NCI-H69 (cell line): ENCODE results near the gene RORB.

Source experiments
- DNase-seq: peaks from one replicate; lab custom pipeline; 2025; lab: John Stamatoyannopoulos, UW

RORB gene

DNA sequence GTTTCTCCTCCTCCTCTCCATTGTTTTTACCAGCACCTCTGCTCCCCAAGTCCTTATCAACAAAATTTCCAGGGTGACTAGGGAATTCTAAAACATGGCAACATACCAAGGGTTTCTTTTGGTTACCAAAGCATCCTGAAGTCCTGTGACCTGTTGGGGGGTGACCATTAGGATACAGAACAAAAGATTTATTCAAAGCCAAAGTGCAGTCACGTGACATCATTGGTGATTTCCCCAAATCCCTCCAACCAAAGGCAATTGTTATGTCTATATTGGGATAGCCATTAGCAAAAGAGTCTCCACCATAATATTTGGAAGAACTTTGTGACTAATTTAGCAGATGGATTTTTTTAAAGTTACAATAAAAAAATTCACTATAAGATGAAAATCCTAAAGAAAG lies 222.2 kb downstream of the RORB start:
- DNase-seq = no peak

DNA sequence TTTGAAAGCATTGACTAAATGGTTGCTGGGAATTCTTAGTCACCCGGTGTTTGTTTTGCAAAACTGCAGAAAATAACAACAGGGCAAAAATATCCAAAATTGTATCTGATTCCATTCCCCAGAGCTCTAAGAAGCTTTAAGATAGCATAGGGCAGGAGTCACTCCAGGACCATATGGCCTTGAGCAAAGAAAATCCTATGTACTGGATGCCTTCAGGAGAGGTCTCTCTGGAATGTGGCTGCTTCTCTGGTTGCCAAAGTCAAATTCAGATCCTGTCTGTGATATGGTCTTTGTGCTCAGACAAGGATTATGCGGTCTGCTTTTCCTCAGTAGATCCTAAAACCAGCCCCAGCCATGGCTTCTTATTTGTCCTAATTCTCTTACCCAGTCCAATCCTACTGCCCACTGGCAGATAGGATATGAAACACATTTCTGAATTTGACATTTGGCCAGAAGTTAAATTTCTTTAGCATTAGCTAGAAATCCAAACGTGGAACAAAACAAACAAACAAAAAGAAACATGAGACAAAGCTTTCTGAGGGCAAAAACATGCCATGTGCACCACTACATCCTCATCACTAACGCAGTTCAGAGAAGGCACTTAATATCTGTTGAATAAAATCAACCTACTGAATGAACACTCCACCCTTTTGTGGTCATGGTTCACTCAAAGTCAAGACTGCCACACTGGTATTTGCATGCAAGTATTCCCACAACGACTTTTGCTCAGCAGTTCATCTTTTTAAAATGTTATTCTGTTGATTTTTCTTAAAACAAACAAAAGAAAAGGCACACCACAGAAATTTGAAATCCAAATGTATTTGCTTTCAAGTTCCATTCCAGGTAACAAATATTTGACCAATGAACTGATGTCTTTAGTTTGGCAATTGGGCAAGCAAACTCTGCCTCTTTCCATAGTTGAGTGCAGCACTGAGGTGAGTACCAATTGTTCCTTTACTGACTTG lies 224.8 kb downstream of the RORB start:
- DNase-seq = no peak

DNA sequence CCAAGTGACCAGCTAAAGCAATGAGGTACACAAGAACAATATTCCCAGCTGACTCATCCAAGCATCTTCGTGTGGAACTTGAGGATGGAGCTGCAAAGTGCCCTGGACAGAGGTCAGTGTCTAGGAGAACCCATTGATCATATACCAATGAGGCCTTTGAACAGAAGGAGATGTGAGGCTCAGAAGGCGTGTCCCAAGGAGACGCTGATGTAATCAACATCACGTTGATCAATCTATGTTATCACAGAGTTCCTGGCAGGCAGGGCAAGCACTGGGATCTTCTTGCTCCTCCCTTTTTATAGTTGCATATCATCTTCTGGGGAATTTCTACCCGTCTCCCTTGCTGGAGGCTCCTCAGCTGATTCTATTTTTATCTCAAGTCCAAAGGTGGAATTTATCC lies 227.2 kb downstream of the RORB start:
- no peak for DNase-seq

DNA sequence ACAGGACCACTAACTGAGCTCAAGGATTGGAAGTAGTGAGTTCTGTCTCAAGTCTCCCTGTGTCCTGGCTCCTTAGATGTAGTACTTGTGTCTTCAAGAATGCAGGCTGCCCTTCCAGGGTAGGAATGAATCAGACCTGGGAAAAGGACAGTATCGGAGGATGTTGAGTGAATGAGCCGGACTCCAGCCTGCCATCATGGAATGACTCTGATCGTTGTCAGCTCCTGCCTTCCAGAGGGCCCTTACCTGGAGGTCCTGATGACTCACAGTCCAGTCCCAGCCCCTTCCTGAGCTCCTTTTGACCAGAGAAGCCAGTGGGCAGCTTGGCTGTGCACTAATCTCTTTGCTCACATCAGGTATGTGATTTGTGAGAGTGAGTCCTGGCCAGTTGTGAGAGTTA lies 229.4 kb downstream of the RORB start:
- DNase-seq = no peak

DNA sequence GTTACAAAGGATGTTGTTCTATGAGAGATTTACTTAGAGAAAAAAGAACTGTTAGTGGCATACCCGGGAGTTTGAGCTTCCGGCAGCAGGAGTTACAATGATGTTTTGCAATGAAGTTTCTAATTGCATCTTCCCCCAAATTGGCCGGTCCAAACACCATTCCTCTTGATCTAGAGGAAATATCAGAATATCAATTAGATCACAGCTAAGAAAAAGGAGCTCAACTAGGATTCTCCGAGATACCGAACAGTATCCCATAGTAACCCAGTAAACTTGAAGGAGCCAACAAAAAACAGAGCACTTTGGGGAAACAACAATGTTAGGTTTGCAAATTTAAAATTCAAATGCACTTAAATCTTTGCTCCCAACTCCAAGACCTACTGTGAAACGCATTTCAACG lies 231.0 kb downstream of the RORB start:
- no peak for DNase-seq

DNA sequence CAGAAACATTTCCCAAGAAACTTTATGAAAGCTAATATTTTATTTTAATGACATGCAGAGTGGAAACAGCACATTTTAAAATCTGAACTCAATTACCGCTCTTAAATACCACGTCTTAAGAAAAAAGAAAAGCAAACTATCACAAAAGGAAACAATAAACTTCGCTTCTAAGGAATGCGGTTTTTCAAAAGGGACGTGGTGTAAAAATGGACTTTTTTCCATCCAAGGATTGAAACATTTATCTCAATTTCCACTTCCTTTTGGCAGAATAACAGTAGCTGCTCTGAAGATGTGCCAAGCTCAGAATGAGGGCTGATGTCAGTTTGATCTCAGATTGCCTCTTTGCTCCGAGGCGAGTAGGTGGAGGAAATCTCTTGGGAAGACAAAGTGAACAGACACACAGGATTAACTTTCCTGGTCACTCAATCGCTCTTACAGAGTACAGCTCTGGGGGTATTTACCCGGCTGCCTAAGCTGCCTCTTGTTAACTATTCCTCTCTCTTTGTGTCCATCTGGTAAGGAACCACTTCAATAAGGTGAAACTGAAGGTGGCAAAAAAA lies 232.1 kb downstream of the RORB start:
- no peak for DNase-seq

DNA sequence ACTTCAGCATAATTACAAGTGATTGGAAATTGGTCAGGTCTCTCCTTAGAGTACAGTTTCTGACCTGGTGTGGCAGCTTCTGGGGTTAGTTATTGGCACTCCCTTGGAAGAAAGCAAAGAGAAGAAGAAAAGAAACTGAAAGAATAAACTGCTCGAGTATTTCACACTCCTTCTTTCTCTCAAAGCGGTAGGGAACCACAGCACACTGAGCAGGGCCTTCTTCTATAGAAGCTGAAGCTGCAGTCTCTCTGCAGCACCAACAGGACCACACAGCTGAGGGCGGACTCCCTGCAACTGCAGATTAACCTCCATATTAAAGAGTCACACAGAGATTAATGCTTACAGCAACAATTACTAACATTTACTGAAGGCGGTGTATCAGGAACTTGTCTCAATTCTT lies 238.6 kb downstream of the RORB start:
- DNase-seq = no peak

DNA sequence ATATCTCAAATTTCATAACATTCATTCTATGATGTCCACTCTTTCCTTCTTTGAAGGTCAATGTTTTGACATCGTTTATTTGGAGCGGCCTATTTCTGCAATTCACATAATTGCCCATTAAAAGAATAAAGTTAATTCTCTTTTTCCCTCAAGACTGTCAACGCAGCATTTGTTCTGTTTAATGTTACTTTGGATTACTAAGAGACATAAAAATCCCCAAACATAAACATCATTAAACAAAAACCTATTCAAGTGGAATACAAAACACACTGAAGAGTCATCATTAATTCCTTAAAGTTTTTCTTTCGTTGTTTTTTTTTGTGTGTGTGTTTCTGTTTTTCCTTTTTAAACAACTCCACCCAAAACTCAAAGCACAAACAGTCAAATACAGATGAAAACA lies 239.5 kb downstream of the RORB start:
- no peak for DNase-seq

DNA sequence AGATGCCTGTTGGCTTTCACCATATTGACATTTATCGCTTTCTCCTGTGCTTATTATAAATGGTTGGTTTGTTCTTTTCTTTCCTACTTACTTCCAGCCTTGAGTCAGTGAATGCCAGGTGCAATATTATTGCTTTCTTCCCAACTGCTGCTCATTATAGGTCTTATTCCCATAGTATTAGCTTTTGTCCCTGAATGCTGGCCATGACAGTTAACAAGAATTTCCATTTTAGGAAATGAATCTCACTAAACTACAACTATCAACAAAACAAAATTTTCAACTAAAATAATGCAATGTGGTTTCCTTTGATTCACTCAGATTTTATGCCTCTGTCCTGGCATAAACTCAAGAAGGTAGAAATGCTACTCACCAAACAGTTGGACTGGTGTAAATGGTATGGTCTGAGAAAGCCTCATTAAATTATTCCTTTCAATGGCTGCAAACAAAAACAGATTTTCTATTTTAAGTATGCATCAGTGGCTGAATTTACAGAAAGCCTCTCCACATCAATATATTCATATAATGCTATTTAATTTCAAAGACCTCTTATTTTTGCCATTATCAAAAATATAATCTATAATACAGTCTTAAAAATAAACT lies 245.2 kb downstream of the RORB start:
- DNase-seq = no peak
